HG02852 (cell line): ENCODE data around the gene ESAM.

ENCODE experiments used
- ATAC-seq: cut with Tn5 transposase; IDR thresholded peaks from one replicate; pipeline ENCODE4 v1.9.1; 2021; ENCODE audit warnings: mild to moderate bottlenecking, moderate library complexity; ENCODE audit not compliant: unreplicated experiment

The ESAM gene

GRCh38 chr11:124737638-124738305 is 24.3 kb downstream of the ESAM start:
- ATAC-seq, result no peak

- ATAC-seq, result no peak
Observed at GRCh38 chr11:124736736-124737135, 25.4 kb downstream of the ESAM start.

GRCh38 chr11:124732230-124732629 is 29.9 kb downstream of the ESAM start:
- no peak for ATAC-seq

GRCh38 chr11:124729571-124729970 is 32.5 kb downstream of the ESAM start:
- no peak for ATAC-seq

- no peak for ATAC-seq
Observed at GRCh38 chr11:124728134-124728533, 34.0 kb downstream of the ESAM start.

- no peak for ATAC-seq
Observed at GRCh38 chr11:124727474-124727873, 34.6 kb downstream of the ESAM start.

GRCh38 chr11:124725719-124726105 is 36.4 kb downstream of the ESAM start:
- ATAC-seq, result no peak

- ATAC-seq, result peak; percentile 85
Observed at GRCh38 chr11:124724979-124725718, 36.9 kb downstream of the ESAM start.

- no peak for ATAC-seq
Observed at GRCh38 chr11:124722176-124722575, 39.9 kb downstream of the ESAM start.

- ATAC-seq, result no peak
Observed at GRCh38 chr11:124719534-124719933, 42.6 kb downstream of the ESAM start.

- no peak for ATAC-seq
Observed at GRCh38 chr11:124718801-124719200, 43.3 kb downstream of the ESAM start.

- ATAC-seq, result no peak
Observed at GRCh38 chr11:124717786-124718651, 44.1 kb downstream of the ESAM start.

GRCh38 chr11:124717421-124717785 is 44.7 kb downstream of the ESAM start:
- peak; percentile 59 for ATAC-seq

- no peak for ATAC-seq
Observed at GRCh38 chr11:124716591-124716990, 45.5 kb downstream of the ESAM start.

- ATAC-seq, result no peak
Observed at GRCh38 chr11:124712392-124712791, 49.7 kb downstream of the ESAM start.

- ATAC-seq, result no peak
Observed at GRCh38 chr11:124707829-124708228, 54.3 kb downstream of the ESAM start.
